Keratinocyte (primary cell): ENCODE data around the gene TRPM2. TPM values are rescaled to one million over a fixed set of nuclear protein-coding genes. Genes with fewer than 3 reads are reported as not detected.

ENCODE experiments used
- DNase-seq: peaks from one replicate; pipeline ENCODE4 v3.0.0-alpha.2; 2011; ENCODE audit warnings: low read depth, missing footprints, low spot score
- FAIRE-seq: peaks from 2 replicates; lab custom pipeline; 2011; peaks lifted over from hg19 to GRCh38; lab: Jason Lieb, UNC
- H2AFZ ChIP-seq: 2 replicates; pipeline ENCODE4 v1.6.0; 2012; ENCODE audit warnings: low read length, control low read depth, inconsistent platforms; ENCODE audit not compliant: control insufficient read depth
- H3K27ac ChIP-seq: 2 replicates; pipeline ENCODE4 v1.5.1; 2011; ENCODE audit warnings: low read length; ENCODE audit not compliant: control insufficient read depth, insufficient read depth
- H3K27me3 ChIP-seq: 3 replicates; pipeline ENCODE4 v1.6.0; 2011; ENCODE audit warnings: low read length; ENCODE audit not compliant: control insufficient read depth, insufficient read depth; ENCODE audit errors: extremely low read depth
- H3K36me3 ChIP-seq, 2 experiments: 2 replicates in 1 of 2; 3 replicates in 1 of 2; pipeline ENCODE4 v1.5.1; 2011; ENCODE audit warnings: low read length in 2 of 2, mild to moderate bottlenecking in 1 of 2; ENCODE audit not compliant: control insufficient read depth in 2 of 2, insufficient read depth in 2 of 2; ENCODE audit errors: extremely low read depth in 1 of 2
- H3K4me1 ChIP-seq: 3 replicates; pipeline ENCODE4 v1.5.1; 2011; ENCODE audit warnings: low read length; ENCODE audit not compliant: control insufficient read depth, insufficient read depth; ENCODE audit errors: extremely low read depth
- H3K4me2 ChIP-seq: 3 replicates; pipeline ENCODE4 v1.6.0; 2011; ENCODE audit warnings: low read depth, low read length; ENCODE audit not compliant: control insufficient read depth, insufficient read depth; ENCODE audit errors: extremely low read depth
- H3K4me3 ChIP-seq, 3 experiments: fragments of 200-600 bp in 1 of 3; sonication (generic) in 1 of 3; 2 replicates in 2 of 3; 3 replicates in 1 of 3; pipeline ENCODE4 v1.5.1; 2011 to 2016; ENCODE audit warnings: low read length in 3 of 3, mild to moderate bottlenecking in 3 of 3, control low read depth in 2 of 3, inconsistent platforms in 1 of 3, low read depth in 1 of 3, mixed read lengths in 1 of 3, mixed run types in 1 of 3, moderate library complexity in 1 of 3; ENCODE audit not compliant: control insufficient read depth in 2 of 3, insufficient read depth in 2 of 3; ENCODE audit errors: extremely low read depth in 1 of 3
- H3K79me2 ChIP-seq: 2 replicates; pipeline ENCODE4 v1.6.0; 2012; ENCODE audit warnings: low read length; ENCODE audit not compliant: control insufficient read depth, insufficient read depth
- H3K9ac ChIP-seq: 3 replicates; pipeline ENCODE4 v1.6.0; 2011; ENCODE audit warnings: low read length; ENCODE audit not compliant: control insufficient read depth, insufficient read depth; ENCODE audit errors: extremely low read depth
- H3K9me1 ChIP-seq: 3 replicates; pipeline ENCODE4 v1.6.0; 2011; ENCODE audit warnings: low read length; ENCODE audit not compliant: control insufficient read depth, insufficient read depth; ENCODE audit errors: extremely low read depth
- H3K9me3 ChIP-seq: 2 replicates; pipeline ENCODE4 v1.5.1; 2012; ENCODE audit warnings: low read depth, low read length; ENCODE audit not compliant: control insufficient read depth
- H4K20me1 ChIP-seq: 3 replicates; pipeline ENCODE4 v1.6.0; 2011; ENCODE audit warnings: low read length; ENCODE audit not compliant: control insufficient read depth, insufficient read depth; ENCODE audit errors: extremely low read depth
- CTCF ChIP-seq, 3 experiments: IDR thresholded peaks in 1 of 3; conservative IDR thresholded peaks in 1 of 3; optimal IDR thresholded peaks in 1 of 3; 2 replicates in 2 of 3; 3 replicates in 1 of 3; pipeline versions ENCODE3 to v1.5.1; 2011; ENCODE audit warnings: low read length in 3 of 3, mild to moderate bottlenecking in 3 of 3, moderate library complexity in 2 of 3, control low read depth in 1 of 3, inconsistent platforms in 1 of 3; ENCODE audit not compliant: insufficient read depth in 2 of 3; ENCODE audit errors: extremely low read depth in 1 of 3
- EZH2 ChIP-seq: IDR thresholded peaks from one replicate; pipeline ENCODE4 v1.6.1; 2012; ENCODE audit warnings: inconsistent platforms, mild to moderate bottlenecking, low read length, moderate library complexity
- dilution Hi-C: fragments of 300-500 bp; cut with MboI; formaldehyde crosslinking; loops from one replicate; pipeline ENCODE4 v1.7.0; 2020; ENCODE audit warnings: low sequenced_read_pairs; ENCODE audit not compliant: extremely low pct_ligation_motif_present
- polyA plus RNA-seq, 5 experiments: library from polyadenylated mRNA; depleted of rRNA in 3 of 5; stranded (reverse) in 3 of 5; stranded (forward) in 1 of 5; unstranded in 1 of 5; fragments of >200 nt; gene quantifications; 1 replicate in 1 of 5; 2 replicates in 3 of 5; 3 replicates in 1 of 5; pipeline versions ENCODE4 v1.2.1 to v1.2.3, GENCODE V29; 2011 to 2012; ENCODE audit warnings: missing spikeins in 2 of 5, low read depth in 1 of 5, low replicate concordance in 1 of 5

TRPM2 gene
- polyA plus RNA-seq, 1 donor (not counting 4 experiments of a cell fraction or from before 2014, with no cell fraction given): 0.31 TPM

- no peak overlapping the region for H3K4me2 ChIP-seq
- no peak overlapping the region for H3K27ac ChIP-seq
- no peak overlapping the region for H2AFZ ChIP-seq
- no peak for DNase-seq
- TF ChIP-seq EZH2 (no peak), CTCF (optimal IDR thresholded peaks at IDR 0.05 in 1 of 3, IDR thresholded peaks at IDR 0.05 in 1 of 3, conservative IDR thresholded peaks at IDR 0.05 in 1 of 3; ENCODE audit: extremely low read depth in 1 of 3, insufficient read depth in 2 of 3, low read length in 3 of 3) (no peak)
- no peaks in the 10 kb centered on the region for H4K20me1 ChIP-seq
- H3K79me2 ChIP-seq: no peaks in the 10 kb centered on the region
- dilution Hi-C loops: no loop called here
- no peak overlapping the region for H3K4me3 ChIP-seq
- H3K27me3 ChIP-seq: no peaks in the 10 kb centered on the region
- H3K4me1 ChIP-seq: peaks cover 3% of the 10 kb centered on the region
- H3K9ac ChIP-seq: no peak overlapping the region
- H3K36me3 ChIP-seq: peaks cover 19 to 33% of the 10 kb centered on the region in 2 experiments
- no peaks in the 10 kb centered on the region for H3K9me3 ChIP-seq
- FAIRE-seq: no peak
- no peaks in the 10 kb centered on the region for H3K9me1 ChIP-seq
Measured at GRCh38 chr21:44319407-44320065, 33.9 kb upstream of the TRPM2 start.

- H3K4me2 ChIP-seq: no peak overlapping the region
- DNase-seq (no peak), FAIRE-seq (no peak)
- H3K9me1 ChIP-seq: no peaks in the 10 kb centered on the region
- H3K36me3 ChIP-seq: peaks cover 19 to 38% of the 10 kb centered on the region in 2 experiments
- H3K9me3 ChIP-seq: no peaks in the 10 kb centered on the region
- H3K4me1 ChIP-seq: no peaks in the 10 kb centered on the region
- H3K4me3 ChIP-seq: no peak overlapping the region
- dilution Hi-C loops: no loop called here
- H3K27me3 ChIP-seq: no peaks in the 10 kb centered on the region
- H3K9ac ChIP-seq: no peak overlapping the region
- no peak overlapping the region for H2AFZ ChIP-seq
- H3K79me2 ChIP-seq: no peaks in the 10 kb centered on the region
- no peak for TF ChIP-seq EZH2
- no peak for TF ChIP-seq CTCF (optimal IDR thresholded peaks at IDR 0.05 in 1 of 3, IDR thresholded peaks at IDR 0.05 in 1 of 3, conservative IDR thresholded peaks at IDR 0.05 in 1 of 3; ENCODE audit: extremely low read depth in 1 of 3, insufficient read depth in 2 of 3, low read length in 3 of 3)
- H3K27ac ChIP-seq: no peak overlapping the region
- H4K20me1 ChIP-seq: no peaks in the 10 kb centered on the region
Measured at GRCh38 chr21:44320847-44321246, 32.6 kb upstream of the TRPM2 start.
